Muscle of back (tissue), 11 donors: ENCODE results near the gene CORT. TPM values are rescaled to one million over a fixed set of nuclear protein-coding genes. Genes with fewer than 3 reads are reported as not detected.
"Not testable (repeated sequence)": the region's sequence is repeated elsewhere in the genome, so short reads cannot be mapped to it uniquely, and the experiment has no call there.

Source experiments
- DNase-seq, 3 donors: peaks; one replicate each; pipeline versions ENCODE4 v3.0.0 to v3.0.0-alpha.2; 2013
- polyA plus RNA-seq, 10 donors: library from polyadenylated mRNA; unstranded; fragments of 120-200 nt; gene quantifications; one replicate each; pipeline ENCODE4 v1.2.1, GENCODE V29; 2013; ENCODE audit not compliant: insufficient read length in 10 of 10

Gene CORT
- polyA plus RNA-seq, 10 donors: 0.30 to 1.6 (median 1.1) TPM

DNA sequence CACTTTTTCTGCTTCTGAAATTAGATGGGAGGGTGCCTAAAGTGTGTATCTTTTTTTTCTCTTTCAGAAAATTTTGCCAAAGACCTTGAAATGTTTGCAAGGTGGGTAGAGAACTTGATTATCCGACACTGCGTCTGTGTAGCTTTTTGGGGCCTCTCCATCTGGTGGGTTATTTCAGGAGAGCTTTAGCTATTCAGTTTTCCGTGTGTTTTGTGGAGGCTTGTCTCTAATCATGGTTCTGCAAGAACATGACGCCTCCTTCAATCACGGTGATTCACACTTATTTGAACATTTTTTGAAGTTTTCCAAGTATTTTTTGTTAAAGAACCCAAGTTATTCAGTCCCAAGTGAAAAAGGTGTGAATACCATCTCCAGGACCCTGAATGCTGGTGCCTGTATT is 15.2 kb upstream of the CORT start:
- DNase-seq: no peak

DNA sequence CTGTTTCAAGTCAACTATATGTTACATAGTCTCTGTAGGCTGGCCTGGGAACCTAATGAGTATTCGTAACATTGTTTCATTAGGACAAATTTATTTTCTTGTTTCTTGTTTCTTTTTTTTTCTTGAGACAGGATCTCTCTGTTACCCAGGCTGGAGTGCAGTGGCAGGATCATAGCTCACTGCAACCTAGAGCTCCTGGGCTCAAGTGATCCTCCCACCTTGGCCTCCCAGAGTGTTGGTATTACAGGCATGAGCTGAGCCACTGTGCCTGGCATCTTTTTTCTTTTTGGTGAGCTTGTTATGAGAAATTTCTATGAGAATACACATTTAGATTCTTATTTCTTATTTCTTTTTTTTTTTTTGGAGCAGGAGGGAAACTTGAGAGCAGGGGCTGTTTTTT is 12.8 kb upstream of the CORT start:
- DNase-seq: no peak

DNA sequence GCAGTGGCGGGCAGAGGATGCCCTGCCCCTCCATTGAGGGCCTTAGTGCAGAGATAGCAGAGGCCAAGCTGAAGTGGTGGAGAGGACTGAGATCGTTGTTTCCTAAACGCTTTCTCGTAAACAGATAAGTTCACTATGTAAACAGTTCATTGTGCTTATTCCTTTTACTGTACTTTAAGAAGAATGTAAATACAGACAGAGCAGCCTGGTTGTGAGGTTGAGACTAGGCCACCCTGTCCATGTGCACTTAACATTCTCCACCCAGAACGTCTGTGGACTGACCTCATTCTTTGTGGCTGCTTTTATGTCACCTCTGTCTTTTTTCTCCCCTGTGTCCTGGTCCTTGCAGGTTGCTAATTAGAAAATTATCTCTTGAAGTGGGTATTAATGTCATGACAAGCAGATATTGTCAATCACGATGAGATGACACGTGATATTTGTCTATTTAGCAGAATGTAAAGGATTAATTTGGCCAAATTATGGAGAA is 11.1 kb upstream of the CORT start:
- no peak for DNase-seq

DNA sequence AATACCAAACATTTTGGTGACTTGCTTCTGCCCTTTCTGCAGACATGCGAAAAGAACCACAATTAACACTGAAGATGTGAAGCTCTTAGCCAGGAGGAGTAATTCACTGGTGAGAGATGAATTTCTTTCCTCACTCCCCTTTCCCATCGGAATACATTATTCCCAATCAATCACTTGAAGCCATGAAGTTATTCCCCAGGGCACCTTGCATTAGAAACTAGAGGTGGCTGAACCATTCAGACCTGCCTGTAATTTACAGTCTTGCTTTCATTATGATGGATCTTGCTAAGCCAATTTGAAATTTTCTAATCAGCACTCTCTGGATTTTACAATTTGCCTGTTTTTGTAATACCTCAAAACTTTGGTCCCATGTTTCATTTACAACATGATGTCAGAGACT is 9.5 kb upstream of the CORT start:
- DNase-seq: no peak

DNA sequence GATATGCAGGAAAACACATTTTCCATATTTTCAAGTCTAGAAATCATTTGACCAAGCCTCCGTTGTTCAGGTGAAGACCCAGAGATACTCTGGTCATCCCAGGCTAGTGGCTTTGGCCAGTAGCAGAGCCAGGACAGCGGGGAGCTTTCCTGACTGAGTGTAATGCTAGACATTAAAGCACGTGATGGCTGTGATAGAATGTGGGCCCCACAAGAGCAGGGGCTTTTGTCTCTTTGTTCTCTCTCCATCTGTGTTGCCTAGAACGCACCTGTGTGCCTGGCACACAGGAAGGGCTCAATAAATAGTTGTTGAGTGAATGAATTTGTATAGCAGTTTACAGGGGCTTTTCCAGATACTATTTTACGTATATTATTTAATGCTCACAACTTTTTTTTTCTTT is 9.0 kb upstream of the CORT start:
- DNase-seq: no peak

DNA sequence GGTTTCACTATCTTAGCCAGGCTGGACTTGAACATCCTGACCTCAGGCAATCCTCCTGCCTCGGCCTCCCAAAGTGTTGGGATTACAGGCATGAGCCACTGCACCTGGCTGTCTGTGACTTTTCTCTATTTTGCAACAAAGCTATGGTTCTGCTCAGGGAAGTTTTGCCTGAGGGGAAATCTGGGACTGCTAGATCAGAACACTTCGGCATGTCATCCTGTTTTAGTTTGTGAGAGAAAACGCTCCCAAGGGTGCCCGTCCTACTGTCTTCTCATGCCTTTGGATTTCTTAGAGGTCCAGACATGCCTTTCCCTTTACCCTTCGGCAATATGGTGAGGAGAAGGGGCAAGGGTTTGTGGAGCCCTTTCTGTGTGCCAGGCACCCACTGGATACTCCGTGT is 5.6 kb upstream of the CORT start:
- DNase-seq: no peak

DNA sequence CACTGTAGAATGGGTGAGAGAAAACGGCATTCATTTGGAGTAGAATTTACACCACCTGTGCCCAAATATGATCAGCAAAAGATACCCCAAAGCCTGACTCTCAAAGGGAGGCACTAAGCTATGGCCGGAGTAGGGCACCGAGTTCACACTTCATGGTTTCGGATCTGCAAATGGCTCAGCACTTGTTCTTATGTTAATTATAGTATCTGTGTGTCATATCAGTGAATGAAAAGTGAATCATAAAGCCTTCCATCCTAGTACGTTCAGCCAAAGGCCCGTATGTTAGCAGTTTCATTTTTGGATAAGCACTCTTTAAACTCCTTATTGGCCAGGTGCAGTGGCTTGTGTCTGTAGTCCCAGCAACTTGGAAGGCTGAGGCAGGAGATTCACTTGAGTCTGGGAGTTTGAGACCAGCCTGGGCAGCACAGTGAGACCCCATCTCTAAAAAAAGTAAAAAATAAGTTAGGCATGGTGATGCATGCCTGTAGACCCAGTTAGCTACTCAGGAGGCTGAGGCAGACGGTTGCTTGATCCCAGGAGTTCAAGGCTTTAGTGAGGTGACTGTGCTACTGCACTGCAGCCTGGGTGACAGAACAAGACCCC is 4.9 kb upstream of the CORT start:
- no peak for DNase-seq

DNA sequence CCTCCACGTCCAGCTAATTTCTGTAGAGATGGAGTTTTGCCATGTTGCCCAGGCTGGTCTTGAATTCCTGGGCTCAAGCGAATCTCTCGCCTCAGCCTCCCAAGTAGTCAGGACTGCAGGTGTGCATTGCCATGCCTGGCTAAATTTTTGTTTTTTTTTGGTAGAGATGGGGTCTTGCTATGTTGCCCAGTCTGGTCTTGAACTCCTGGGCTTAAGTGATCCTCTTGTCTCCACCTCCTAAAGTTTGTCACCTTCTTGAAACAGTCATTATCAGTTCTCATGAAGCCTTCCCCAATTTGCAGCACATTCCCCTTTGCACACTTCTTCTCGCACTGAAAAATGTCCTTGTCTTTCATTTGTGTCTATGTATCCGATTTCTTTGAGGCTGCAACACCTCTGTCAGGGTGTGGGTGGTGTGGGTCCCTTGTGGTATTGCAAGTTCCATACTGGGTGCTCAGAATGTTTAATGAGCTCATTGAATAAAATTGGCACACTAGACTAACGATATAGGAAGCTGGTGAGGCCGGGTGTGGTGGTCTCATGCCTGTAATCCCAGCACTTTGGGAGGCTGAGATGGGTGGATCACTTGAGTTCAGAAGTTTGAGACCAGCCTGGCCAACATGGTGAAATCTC is 2.9 kb upstream of the CORT start:
- no peak for DNase-seq

DNA sequence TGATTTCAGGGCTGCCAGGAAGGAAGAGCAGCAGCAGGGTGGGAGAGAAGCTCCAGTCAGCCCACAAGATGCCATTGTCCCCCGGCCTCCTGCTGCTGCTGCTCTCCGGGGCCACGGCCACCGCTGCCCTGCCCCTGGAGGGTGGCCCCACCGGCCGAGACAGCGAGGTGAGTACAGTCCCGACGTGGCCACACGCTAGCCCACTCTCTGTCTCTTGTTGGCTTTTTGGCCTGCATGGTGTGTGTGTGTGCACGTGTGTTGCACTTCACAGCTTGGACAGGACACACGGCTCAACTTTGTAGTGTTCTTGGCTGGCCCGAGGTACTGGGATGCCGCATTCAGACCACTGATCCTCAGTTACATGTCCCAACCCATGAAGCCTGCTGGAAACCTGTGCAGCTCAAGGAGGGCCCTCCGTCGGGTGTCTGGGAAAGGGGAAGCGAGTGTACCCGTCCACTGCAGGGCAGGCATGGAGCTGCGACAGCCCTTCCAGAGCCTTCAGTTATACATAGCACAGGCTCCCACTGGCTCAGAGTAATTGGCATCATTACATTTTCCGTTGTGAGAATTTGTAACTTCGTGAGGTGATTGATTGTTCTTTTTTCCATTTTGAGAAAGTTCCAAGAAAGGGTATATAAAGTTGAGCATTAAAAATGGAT is 454 bp downstream of the CORT start:
- DNase-seq: peak in 2 of 3 donors; percentile 30 to 54

DNA sequence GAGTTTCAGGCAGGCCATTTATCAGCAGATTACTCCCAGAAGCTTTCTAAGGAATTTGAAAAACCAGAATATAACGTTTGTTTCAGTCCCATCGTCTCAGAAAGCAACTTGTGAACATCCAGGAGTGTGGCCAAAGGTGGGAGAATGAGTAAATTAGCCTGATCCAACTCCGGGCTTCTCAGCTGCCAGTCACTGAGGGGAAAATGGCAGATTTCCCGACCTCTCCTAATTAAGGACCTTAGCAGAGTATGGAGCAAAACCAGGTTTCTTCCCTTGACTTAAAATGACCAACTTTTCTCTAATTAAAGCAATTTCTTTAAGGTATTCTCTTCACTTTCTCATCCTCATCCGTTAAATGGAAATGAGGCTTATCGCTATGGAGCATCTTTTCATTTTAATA is 1.0 kb downstream of the CORT start:
- peak in 2 of 3 donors; percentile 36 to 52 for DNase-seq

DNA sequence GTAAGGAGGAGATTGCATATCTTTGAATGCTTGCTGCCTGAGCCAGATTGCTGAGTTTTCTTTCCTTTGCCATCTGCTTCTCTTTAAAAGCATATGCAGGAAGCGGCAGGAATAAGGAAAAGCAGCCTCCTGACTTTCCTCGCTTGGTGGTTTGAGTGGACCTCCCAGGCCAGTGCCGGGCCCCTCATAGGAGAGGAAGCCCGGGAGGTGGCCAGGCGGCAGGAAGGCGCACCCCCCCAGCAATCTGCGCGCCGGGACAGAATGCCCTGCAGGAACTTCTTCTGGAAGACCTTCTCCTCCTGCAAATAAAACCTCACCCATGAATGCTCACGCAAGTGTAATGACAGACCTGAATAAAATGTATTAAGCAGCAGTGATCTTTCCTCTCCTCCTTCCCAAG is 1.5 kb downstream of the CORT start:
- peak in 2 of 3 donors; percentile 24 to 62 for DNase-seq

DNA sequence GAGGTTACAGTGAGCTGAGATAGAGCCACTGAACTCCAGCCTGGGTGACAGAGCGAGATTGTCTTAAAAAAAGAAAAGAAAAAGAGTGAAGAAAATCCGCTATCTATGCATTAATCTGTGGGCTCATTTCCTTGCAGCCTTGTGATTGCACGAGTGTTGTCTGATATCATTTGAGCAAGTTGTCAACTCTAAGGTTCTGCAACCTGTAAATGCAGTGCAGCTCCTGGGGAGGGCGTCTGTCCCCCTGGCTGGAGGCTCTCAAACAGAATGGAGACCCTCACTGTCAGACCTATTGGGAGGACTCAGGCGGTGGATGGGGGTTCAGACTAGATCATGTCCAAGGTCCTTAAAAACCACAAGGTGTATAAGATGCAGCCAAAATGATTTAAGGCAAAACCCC is 6.2 kb downstream of the CORT start:
- no peak for DNase-seq

DNA sequence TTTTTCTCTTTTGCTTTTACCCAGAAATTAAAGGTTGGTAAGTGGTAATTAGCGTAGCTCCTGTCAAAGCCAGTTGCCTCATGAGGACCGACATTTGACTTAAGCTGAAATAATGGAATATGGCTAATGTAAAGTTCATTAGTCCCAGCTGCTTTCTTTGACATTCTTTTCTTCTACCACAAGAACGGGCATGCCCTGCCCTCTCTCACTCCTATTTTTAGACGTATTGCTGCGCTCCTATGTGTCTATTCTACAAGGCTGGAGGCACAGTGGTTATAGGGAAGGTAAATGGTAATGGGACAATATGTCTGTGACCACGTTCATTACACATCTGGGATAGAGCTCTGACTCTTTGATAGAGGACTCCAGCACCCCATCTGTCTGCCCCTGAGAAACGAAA is 6.8 kb downstream of the CORT start:
- DNase-seq: no peak

DNA sequence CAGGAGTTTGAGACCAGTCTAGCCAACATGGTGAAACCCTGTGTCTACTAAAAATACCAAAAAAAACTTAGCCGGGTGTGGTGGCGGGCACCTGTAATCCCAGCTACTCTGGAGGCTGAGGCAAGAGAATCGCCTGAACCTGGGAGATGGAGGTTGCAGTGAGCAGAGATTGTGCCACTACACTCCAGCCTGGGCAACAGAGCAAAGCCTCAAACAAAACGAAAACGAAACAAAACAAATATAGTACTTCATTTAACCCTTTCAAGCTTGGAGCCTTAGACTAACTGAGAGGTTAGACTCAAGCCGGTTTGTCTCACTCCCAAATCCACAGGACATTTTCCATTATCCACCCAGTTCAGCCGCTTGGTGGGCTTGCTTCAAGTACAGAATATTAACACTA is 7.6 kb downstream of the CORT start:
- not testable (repeated sequence) for DNase-seq

DNA sequence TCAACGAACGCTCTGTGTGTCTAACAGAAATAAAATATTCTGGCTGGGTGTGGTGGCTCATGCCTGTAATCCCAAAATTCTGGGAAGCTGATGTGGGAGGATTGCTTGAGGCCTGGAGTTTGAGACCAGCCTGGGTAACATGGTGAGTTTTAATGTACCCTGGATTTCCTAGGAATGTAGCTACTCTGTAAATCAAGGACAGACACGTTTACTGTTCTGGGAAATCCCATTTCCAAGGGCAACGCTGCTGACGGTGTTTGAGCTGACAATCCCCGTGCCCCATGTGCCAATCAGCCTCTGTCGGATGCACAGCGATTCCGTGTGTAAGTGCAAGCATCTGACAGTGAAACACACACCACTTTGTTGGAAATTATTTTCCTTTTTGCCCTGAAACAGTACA is 8.0 kb downstream of the CORT start:
- no peak for DNase-seq

DNA sequence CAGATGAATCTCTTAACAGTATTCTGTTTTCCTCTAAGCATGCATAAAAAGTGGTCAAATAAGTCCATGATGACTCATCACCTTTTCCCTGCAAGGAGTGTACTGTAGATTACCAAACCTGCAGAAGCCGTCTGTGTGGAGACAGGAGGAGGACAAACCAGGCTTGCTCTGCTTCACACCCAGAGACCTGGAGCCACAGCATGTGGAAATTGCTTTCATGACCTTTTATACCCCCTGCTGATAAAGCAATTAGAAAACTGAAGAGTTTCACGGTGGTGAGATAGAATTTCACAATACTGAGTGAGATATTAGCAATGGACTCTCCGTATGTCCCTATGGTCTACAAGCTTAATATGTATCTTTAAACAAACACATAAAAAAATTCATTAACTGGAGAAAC is 9.4 kb downstream of the CORT start:
- no peak for DNase-seq

DNA sequence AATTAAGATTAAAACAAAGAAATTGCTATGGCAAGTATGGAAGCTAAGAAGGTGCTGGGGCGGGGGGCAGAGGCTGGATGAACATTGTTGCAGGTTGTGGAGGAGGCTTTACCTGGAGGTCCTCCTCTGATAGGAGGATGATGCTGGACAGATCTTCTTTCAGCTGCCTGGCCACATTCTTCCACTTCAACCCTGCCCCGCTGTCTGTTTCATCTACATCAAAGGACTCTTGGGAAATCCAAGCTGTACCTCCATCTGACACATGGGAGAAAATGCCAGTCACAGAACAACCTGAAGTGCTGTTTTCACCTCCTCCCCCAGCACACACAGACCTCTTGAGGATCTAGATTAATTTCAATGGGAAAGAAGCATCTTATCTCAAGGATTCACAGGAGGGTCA is 17.2 kb downstream of the CORT start:
- no peak for DNase-seq

DNA sequence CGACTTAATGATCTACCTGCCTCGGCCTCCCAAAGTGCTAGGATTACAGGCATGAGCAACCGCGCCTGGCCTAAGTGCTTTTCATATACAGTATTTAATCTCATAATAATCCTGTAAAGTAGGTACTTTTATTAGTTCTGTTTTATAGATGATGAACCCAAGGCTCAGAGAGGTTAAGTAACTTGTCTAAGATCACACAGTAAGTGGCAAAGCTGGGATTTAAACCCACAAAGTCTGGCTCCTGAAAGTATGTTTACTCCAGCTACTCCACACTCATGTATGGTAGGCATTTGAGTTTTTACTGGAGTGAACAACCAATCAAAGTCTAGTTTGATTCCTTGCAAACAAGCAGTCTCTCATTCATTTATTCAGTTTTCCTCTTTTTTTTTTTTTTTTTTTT is 20.2 kb downstream of the CORT start:
- no peak for DNase-seq

DNA sequence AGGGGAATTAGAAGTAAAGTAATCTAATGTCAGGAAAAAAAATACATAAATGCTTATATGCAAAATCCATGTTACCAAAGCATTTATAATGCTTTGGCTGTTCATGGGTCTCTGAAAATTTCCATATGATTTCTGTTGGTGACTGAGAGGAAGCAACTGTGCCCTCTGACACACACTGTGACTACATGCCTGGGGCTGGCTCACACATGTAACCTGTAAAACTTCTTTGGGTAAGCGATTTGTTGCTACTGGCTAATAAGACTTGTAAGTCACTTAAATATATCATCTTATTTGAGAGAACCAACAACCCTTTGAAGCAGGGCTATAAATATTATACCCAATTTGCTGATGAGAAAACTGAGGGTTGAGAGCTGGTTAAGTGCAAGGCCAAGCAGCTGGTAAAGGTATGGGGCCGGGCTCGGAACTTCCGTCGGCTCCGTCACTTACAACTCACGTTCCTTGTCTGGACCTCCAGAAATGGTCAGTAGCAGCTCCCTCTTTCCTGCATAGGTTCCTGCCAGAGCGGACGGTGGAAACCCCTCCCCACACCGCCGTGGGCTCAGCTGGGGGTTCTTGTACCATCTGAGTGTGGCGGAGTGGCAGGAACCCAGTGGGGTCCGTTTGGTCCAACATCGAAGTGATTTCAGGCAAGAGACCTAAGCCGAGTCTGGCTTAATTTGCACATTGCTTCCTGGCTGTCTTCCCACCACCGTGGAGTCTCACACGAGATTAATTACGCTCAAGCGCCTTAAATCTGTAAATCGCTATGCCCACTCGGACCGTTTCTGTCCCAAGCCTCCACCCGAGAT is 21.8 kb downstream of the CORT start:
- DNase-seq: no peak

DNA sequence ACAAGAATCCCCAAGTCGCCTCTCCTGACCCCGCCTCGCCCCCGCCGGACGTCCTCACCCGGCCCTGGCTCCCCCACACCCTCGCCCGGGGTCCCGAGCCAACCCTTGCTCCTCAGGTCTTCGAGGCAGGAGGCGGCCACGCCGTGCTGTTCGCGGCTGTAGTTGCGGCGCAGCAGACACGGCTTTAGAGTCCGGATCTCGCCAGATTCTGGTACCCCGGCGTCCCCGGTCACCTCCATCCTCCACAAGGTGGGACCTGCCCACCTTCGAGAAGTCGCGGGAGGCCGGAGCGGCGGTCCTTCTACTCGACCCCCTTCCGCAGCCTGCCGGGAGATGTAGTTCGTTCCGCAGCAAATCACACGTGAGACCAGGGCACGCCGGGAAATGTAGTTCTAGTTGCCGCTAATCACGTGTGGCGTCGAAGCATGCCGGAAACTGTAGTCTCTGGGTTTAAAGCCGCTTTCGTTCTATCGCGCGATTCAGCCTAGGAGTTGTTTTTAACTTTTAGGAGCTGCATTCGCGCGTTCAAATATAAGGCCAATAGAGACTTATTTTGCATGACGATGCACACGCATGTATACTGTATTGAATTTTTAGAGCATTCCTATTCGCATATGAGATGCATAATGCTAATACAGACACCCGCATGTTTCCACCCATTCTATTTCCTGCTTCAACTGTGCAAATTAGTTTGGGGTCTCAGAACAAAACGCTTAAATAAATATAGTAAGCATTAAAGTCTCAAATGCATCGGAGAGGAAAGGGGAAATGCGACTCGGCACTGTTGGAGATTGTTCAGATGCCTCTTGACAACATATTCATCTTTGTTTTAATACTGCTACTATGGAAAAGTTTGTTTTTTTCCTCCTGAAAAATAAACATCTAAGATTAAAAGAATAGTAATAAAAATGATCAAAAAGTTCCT is 22.7 kb downstream of the CORT start, which contains the start of gene DFFA:
TSS of gene DFFA (minus strand) at position 310 of the 925 bp plus-strand sequence. CDS start at position 239, 71 bp downstream.
- peak; percentile 96 to 99 (median 96) for DNase-seq

DNA sequence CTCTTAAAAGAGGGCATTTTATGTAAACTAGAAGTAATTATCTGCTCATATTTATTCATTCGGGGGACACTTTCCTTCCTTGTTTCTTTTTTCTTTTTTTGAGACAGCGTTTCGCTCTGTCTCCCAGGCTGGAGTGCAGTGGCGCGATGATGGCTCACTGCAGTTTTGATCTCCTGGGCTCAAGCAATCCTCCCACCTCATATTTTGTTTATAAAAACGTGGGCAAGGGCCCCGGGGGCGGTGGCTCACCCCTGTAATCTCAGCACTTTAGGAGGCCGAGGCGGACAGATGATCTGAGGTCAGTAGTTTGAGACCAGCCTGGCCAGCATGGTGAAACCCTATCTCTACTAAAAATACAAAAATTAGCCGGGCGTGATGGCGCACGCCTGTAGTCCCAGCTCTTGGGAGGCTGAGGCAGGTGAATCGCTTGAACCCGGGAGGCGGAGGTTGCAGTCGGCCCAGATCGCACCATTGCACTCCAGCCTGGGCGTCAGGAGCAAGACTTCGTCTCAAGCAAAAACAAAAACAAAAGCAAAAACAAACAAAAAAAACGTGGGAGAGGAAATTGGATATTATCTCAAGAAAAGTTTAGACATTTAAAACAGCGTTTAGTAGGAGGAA is 23.4 kb downstream of the CORT start:
- no peak for DNase-seq
